Measurements from ENCODE around the gene GNAI2. TPM values are rescaled to one million over a fixed set of nuclear protein-coding genes. Genes with fewer than 3 reads are reported as not detected.
"Not testable (repeated sequence)": the region's sequence is repeated elsewhere in the genome, so short reads cannot be mapped to it uniquely, and the experiment has no call there.

Gene GNAI2
- total RNA-seq, 1 experiment from 2014 or later = 185 TPM

DNA sequence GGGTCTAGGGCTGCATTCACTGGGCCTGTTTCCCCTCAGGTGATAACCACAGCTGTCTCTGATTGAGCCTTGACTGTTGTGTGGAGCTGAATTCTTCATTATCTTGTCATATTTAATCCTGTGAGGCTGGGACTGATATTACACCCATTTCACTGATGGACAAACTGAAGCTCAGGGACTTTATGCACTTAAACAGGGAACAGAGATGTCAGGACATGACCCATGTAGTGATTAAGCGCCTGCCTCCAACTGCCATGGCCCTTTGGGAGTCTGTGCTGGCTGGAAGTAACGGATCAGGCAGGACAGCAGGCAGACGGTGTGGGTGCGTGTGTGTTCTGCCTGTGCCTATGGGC lies 7.5 kb downstream of the GNAI2 start (continued):
- TF ChIP-seq, protein P1, sequence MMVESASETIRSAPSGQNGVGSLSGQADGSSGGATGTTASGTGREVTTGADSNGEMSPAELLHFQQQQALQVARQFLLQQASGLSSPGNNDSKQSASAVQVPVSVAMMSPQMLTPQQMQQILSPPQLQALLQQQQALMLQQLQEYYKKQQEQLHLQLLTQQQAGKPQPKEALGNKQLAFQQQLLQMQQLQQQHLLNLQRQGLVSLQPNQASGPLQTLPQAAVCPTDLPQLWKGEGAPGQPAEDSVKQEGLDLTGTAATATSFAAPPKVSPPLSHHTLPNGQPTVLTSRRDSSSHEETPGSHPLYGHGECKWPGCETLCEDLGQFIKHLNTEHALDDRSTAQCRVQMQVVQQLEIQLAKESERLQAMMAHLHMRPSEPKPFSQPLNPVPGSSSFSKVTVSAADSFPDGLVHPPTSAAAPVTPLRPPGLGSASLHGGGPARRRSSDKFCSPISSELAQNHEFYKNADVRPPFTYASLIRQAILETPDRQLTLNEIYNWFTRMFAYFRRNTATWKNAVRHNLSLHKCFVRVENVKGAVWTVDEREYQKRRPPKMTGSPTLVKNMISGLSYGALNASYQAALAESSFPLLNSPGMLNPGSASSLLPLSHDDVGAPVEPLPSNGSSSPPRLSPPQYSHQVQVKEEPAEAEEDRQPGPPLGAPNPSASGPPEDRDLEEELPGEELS (CRISPR knock-in tag; IDR thresholded peaks at IDR 0.05) = no peak
- no peak for TF ChIP-seq IRF2 (CRISPR knock-in tag; IDR thresholded peaks at IDR 0.05; ENCODE audit: borderline replicate concordance, low read depth)

DNA sequence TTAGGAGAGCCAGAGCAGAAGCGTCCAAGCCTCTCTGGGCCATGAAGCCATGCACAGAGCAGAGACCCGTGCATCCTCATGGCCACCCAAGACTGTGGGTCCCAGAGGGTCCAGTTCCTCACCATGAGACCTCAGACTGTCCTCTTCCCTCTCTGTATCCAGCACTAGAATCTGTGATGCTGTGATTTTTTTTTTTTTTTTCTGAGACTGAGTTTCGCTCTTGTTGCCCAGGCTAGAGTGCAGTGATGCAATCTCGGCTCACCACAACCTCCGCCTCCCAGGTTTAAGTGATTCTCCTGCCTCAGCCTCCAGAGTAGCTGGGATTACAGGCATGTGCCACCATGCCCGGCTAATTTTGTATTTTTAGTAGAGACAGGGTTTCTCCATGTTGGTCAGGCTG lies 8.8 kb downstream of the GNAI2 start:
- not testable (repeated sequence) for H3K9me3 Mint-ChIP-seq; DNase-seq (ENCODE audit: low spot score); H3K27me3 Mint-ChIP-seq (ENCODE audit: low read depth); H3K36me3 Mint-ChIP-seq; ATAC-seq; H3K4me3 Mint-ChIP-seq
- peak overlapping the region; percentile 91 for H3K27ac Mint-ChIP-seq
- CTCF ChIA-PET = interaction anchor here (0.6 to 2.0 kb wide), 4 partner anchors 9 to 20 kb away, joined by 3 to 8 read pairs (median 5); partner anchors contain the start of gene GNAI2
- H3K4me1 Mint-ChIP-seq = peaks cover 70% of the 10 kb centered on the region
- POLR2A ChIA-PET = interaction anchor here (1.3 kb wide), 1 partner anchor 17 kb away, joined by 3 read pairs; no protein-coding TSS in a partner anchor

DNA sequence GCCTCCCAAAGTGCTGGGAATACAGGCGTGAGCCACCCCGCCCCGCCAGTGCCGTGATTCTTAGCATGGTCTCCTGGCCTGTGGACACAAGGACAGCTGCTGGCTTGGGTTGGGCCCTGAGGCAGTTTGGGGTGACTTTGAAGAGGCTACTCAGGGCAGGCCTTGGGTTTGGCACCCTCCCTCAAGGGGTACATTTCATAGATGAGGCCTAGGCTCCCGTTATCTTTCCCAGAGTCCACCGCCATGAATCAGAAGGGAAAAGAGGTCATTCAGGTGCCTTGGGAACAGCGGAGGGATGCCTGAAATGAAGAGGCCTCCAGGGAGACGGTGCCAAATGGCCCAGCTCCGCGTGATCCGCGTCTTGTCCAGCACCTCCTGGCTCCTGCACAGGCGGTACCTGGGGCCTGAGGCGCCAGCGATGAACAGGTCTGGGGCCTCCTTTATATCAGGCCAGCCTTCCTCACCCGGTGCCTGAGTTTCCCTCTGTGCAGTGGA lies 9.3 kb downstream of the GNAI2 start:
- ATAC-seq = no peak
- H3K36me3 Mint-ChIP-seq = peaks cover 2% of the 10 kb centered on the region; the same call in 1 of the 2 replicates
- no peak for DNase-seq (ENCODE audit: low spot score)
- no peaks in the 10 kb centered on the region for H3K9me3 Mint-ChIP-seq
- H3K27me3 Mint-ChIP-seq (ENCODE audit: low read depth) = no peaks in the 10 kb centered on the region
- ChIA-PET POLR2A (no interaction called here), CTCF (interaction anchor here (0.6 to 2.1 kb wide), 4 partner anchors 10 to 41 kb away, joined by 3 to 32 read pairs (median 5); partner anchors contain the start of genes GNAI2 and SLC38A3)
- peak overlapping the region; percentile 40 for H3K4me3 Mint-ChIP-seq
- H3K4me1 Mint-ChIP-seq = peaks cover 65% of the 10 kb centered on the region
- H3K27ac Mint-ChIP-seq = peak overlapping the region; percentile 91
- no peak for TF ChIP-seq ZNF423 (CRISPR knock-in tag; IDR thresholded peaks at IDR 0.05)
- TF ChIP-seq, protein P2, sequence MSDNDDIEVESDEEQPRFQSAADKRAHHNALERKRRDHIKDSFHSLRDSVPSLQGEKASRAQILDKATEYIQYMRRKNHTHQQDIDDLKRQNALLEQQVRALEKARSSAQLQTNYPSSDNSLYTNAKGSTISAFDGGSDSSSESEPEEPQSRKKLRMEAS (CRISPR knock-in tag; IDR thresholded peaks at IDR 0.05) = 0 out of 2 replicates have a peak, but pooled peaks have one; percentile 2

DNA sequence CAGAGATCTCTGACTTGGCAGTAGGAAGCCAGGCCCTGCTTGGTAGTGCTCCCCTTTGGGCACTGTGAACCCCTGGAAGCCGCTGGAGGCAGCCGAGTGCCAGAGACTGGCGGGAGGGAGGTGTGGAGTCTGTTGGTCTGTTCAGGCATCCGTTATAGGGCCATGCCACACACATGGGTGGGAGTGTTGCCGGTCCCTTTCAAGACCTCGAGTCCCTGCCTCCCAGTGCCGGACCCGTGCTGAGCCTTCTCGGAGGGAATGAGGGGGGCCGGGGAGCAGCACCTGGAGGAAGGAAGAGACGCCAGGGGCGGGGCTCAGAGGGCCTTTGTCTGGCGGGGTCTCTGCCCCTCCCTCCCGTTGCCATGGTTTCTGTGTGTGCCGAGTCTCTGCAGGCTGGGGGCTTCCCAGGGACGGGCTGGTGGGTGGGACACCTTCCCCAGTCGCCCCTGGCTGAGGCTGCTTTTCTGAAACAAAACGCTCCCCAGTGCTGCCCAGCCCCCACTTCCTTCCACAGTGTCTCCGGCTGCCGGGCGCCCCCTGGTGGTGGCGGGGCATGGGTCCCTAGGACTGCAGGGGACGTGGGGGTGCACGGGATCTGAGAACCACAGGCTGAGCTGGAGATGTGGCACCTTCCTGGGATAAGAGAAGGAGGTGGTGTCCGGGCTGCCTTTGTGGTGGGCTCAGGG lies 10.0 kb downstream of the GNAI2 start:
- H3K4me1 Mint-ChIP-seq = peaks cover 59% of the 10 kb centered on the region
- H3K27ac Mint-ChIP-seq = peak overlapping the region; percentile 91
- peak overlapping the region; percentile 40 for H3K4me3 Mint-ChIP-seq
- H3K27me3 Mint-ChIP-seq (ENCODE audit: low read depth) = no peaks in the 10 kb centered on the region
- DNase-seq (ENCODE audit: low spot score) (peak; percentile 98), ATAC-seq (peak; percentile 73)
- ChIA-PET CTCF (interaction anchor here (0.5 to 6.0 kb wide), 50 partner anchors 8 to 407 kb away, joined by 3 to 154 read pairs (median 5); partner anchors contain the start of genes C3orf18, CYB561D2, GNAI2 and GNAT1), POLR2A (interaction anchor here (0.7 to 1.7 kb wide), 8 partner anchors 7 to 123 kb away, joined by 3 to 10 read pairs (median 4); no protein-coding TSS in a partner anchor)
- no peaks in the 10 kb centered on the region for H3K9me3 Mint-ChIP-seq
- H3K36me3 Mint-ChIP-seq = peaks cover 2% of the 10 kb centered on the region; the same call in 1 of the 2 replicates
- TF ChIP-seq ZNF263 (CRISPR knock-in tag; IDR thresholded peaks at IDR 0.05; ENCODE audit: low read depth) (peak; percentile 80), ZNF423 (CRISPR knock-in tag; IDR thresholded peaks at IDR 0.05) (peak; percentile 95), ZNF121 (CRISPR knock-in tag; IDR thresholded peaks at IDR 0.05) (0 out of 2 replicates have a peak, but pooled peaks have one; percentile 3), MYBL2 (CRISPR knock-in tag; IDR thresholded peaks at IDR 0.05) (no peak), CREM (CRISPR knock-in tag; IDR thresholded peaks at IDR 0.05) (peak; percentile 71; the same call in 1 of the 2 replicates), SP1 (CRISPR knock-in tag; conservative IDR thresholded peaks at IDR 0.05) (peak; percentile 90)
- TF ChIP-seq, protein P3, sequence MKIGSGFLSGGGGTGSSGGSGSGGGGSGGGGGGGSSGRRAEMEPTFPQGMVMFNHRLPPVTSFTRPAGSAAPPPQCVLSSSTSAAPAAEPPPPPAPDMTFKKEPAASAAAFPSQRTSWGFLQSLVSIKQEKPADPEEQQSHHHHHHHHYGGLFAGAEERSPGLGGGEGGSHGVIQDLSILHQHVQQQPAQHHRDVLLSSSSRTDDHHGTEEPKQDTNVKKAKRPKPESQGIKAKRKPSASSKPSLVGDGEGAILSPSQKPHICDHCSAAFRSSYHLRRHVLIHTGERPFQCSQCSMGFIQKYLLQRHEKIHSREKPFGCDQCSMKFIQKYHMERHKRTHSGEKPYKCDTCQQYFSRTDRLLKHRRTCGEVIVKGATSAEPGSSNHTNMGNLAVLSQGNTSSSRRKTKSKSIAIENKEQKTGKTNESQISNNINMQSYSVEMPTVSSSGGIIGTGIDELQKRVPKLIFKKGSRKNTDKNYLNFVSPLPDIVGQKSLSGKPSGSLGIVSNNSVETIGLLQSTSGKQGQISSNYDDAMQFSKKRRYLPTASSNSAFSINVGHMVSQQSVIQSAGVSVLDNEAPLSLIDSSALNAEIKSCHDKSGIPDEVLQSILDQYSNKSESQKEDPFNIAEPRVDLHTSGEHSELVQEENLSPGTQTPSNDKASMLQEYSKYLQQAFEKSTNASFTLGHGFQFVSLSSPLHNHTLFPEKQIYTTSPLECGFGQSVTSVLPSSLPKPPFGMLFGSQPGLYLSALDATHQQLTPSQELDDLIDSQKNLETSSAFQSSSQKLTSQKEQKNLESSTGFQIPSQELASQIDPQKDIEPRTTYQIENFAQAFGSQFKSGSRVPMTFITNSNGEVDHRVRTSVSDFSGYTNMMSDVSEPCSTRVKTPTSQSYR (CRISPR knock-in tag; IDR thresholded peaks at IDR 0.05) = peak; percentile 96
- TF ChIP-seq, protein P4, sequence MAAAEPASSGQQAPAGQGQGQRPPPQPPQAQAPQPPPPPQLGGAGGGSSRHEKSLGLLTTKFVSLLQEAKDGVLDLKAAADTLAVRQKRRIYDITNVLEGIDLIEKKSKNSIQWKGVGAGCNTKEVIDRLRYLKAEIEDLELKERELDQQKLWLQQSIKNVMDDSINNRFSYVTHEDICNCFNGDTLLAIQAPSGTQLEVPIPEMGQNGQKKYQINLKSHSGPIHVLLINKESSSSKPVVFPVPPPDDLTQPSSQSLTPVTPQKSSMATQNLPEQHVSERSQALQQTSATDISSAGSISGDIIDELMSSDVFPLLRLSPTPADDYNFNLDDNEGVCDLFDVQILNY (CRISPR knock-in tag; IDR thresholded peaks at IDR 0.05) = 0 out of 2 replicates have a peak, but pooled peaks have one; percentile 20
- TF ChIP-seq, protein P5, sequence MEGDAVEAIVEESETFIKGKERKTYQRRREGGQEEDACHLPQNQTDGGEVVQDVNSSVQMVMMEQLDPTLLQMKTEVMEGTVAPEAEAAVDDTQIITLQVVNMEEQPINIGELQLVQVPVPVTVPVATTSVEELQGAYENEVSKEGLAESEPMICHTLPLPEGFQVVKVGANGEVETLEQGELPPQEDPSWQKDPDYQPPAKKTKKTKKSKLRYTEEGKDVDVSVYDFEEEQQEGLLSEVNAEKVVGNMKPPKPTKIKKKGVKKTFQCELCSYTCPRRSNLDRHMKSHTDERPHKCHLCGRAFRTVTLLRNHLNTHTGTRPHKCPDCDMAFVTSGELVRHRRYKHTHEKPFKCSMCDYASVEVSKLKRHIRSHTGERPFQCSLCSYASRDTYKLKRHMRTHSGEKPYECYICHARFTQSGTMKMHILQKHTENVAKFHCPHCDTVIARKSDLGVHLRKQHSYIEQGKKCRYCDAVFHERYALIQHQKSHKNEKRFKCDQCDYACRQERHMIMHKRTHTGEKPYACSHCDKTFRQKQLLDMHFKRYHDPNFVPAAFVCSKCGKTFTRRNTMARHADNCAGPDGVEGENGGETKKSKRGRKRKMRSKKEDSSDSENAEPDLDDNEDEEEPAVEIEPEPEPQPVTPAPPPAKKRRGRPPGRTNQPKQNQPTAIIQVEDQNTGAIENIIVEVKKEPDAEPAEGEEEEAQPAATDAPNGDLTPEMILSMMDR (IDR thresholded peaks at IDR 0.05) = peak; percentile 99
- TF ChIP-seq, protein P6, sequence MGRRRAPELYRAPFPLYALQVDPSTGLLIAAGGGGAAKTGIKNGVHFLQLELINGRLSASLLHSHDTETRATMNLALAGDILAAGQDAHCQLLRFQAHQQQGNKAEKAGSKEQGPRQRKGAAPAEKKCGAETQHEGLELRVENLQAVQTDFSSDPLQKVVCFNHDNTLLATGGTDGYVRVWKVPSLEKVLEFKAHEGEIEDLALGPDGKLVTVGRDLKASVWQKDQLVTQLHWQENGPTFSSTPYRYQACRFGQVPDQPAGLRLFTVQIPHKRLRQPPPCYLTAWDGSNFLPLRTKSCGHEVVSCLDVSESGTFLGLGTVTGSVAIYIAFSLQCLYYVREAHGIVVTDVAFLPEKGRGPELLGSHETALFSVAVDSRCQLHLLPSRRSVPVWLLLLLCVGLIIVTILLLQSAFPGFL (CRISPR knock-in tag; IDR thresholded peaks at IDR 0.05; ENCODE audit: borderline replicate concordance) = no peak
- TF ChIP-seq, protein P1 (CRISPR knock-in tag; IDR thresholded peaks at IDR 0.05) = peak; percentile 53; the same call in 1 of the 2 replicates
- TF ChIP-seq, protein P7, sequence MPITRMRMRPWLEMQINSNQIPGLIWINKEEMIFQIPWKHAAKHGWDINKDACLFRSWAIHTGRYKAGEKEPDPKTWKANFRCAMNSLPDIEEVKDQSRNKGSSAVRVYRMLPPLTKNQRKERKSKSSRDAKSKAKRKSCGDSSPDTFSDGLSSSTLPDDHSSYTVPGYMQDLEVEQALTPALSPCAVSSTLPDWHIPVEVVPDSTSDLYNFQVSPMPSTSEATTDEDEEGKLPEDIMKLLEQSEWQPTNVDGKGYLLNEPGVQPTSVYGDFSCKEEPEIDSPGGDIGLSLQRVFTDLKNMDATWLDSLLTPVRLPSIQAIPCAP (CRISPR knock-in tag; IDR thresholded peaks at IDR 0.05) = no peak

Data from WTC11 (cell line).